ENCODE results near the gene CYP1A2. TPM values are rescaled to one million over a fixed set of nuclear protein-coding genes. Genes with fewer than 3 reads are reported as not detected.
"Not testable (repeated sequence)": the region's sequence is repeated elsewhere in the genome, so short reads cannot be mapped to it uniquely, and the experiment has no call there.

Gene CYP1A2
- not detected for total RNA-seq
- long read RNA-seq = 0 reads

GRCh38 chr15:74748322-74748946, at the start of gene CYP1A2:
TSS of gene CYP1A2 (plus strand) at chr15:74748845. CDS start at chr15:74749739, 894 bp downstream.
- no peak for DNase-seq
- intact Hi-C loops (cut with DNase I, micrococcal nuclease) = no loop called here
- ATAC-seq = no peak

- DNase-seq (no peak), ATAC-seq (no peak)
- intact Hi-C loops (cut with DNase I, micrococcal nuclease) = no loop called here
Measured at GRCh38 chr15:74709011-74709410, 39.6 kb upstream of the CYP1A2 start.

GRCh38 chr15:74709892-74710291, 38.8 kb upstream of the CYP1A2 start:
- DNase-seq (no peak), ATAC-seq (no peak)
- intact Hi-C loops (cut with DNase I, micrococcal nuclease) = no loop called here

GRCh38 chr15:74710319-74711094, 38.1 kb upstream of the CYP1A2 start:
- ATAC-seq (no peak), DNase-seq (no peak)
- intact Hi-C loops (cut with DNase I, micrococcal nuclease) = no loop called here

- DNase-seq (no peak), ATAC-seq (no peak)
- intact Hi-C loops (cut with DNase I, micrococcal nuclease) = no loop called here
Measured at GRCh38 chr15:74712311-74712710, 36.3 kb upstream of the CYP1A2 start.

- intact Hi-C loops (cut with DNase I, micrococcal nuclease) = no loop called here
- ATAC-seq = no peak
- DNase-seq = no peak
Measured at GRCh38 chr15:74716651-74717050, 32.0 kb upstream of the CYP1A2 start.

- intact Hi-C loops (cut with DNase I, micrococcal nuclease) = no loop called here
- ATAC-seq (no peak), DNase-seq (no peak)
Measured at GRCh38 chr15:74722591-74722990, 26.1 kb upstream of the CYP1A2 start.

GRCh38 chr15:74723187-74723586, 25.5 kb upstream of the CYP1A2 start:
- ATAC-seq (no peak), DNase-seq (no peak)
- intact Hi-C loops (cut with DNase I, micrococcal nuclease) = no loop called here

- ATAC-seq (peak; percentile 58), DNase-seq (no peak)
- intact Hi-C loops (cut with DNase I, micrococcal nuclease) = no loop called here
Measured at GRCh38 chr15:74723754-74724334, 24.8 kb upstream of the CYP1A2 start.

GRCh38 chr15:74724570-74725224, 23.9 kb upstream of the CYP1A2 start:
- intact Hi-C loops (cut with DNase I, micrococcal nuclease) = no loop called here
- no peak for DNase-seq
- ATAC-seq = no peak

GRCh38 chr15:74725225-74725774, 23.3 kb upstream of the CYP1A2 start, which contains the start of gene CYP1A1:
TSS of gene CYP1A1 (minus strand) at chr15:74725528. CDS start at chr15:74723097, 2,431 bp downstream.
- peak; percentile 92 for ATAC-seq
- intact Hi-C loops (cut with DNase I, micrococcal nuclease) = no loop called here
- peak; percentile 44 to 57 for DNase-seq

- intact Hi-C loops (cut with DNase I, micrococcal nuclease) = no loop called here
- DNase-seq (peak; percentile 30 to 43), ATAC-seq (peak; percentile 69)
Measured at GRCh38 chr15:74725845-74726773, 22.5 kb upstream of the CYP1A2 start.

- ATAC-seq = no peak
- no peak for DNase-seq
- intact Hi-C loops (cut with DNase I, micrococcal nuclease) = no loop called here
Measured at GRCh38 chr15:74726774-74727164, 21.9 kb upstream of the CYP1A2 start.

GRCh38 chr15:74727727-74728126, 20.9 kb upstream of the CYP1A2 start:
- ATAC-seq (no peak), DNase-seq (no peak)
- intact Hi-C loops (cut with DNase I, micrococcal nuclease) = no loop called here

- ATAC-seq; DNase-seq; intact Hi-C loops (cut with DNase I, micrococcal nuclease): not testable (repeated sequence)
Measured at GRCh38 chr15:74728699-74729098, 19.9 kb upstream of the CYP1A2 start.

- DNase-seq; intact Hi-C loops (cut with DNase I, micrococcal nuclease); ATAC-seq: not testable (repeated sequence)
Measured at GRCh38 chr15:74729372-74729771, 19.3 kb upstream of the CYP1A2 start.

- DNase-seq = no peak
- ATAC-seq = no peak
- intact Hi-C loops (cut with DNase I, micrococcal nuclease) = no loop called here
Measured at GRCh38 chr15:74730619-74731316, 17.9 kb upstream of the CYP1A2 start.

GRCh38 chr15:74732846-74733245, 15.8 kb upstream of the CYP1A2 start:
- intact Hi-C loops (cut with DNase I, micrococcal nuclease) = no loop called here
- DNase-seq (no peak), ATAC-seq (no peak)
